Activated naive CD8-positive, alpha-beta T cell (primary cell): ENCODE results near the gene GAPDH.
"Not testable (repeated sequence)": the region's sequence is repeated elsewhere in the genome, so short reads cannot be mapped to it uniquely, and the experiment has no call there.

ENCODE experiments used
- H3K27ac Mint-ChIP-seq: one replicate; pipeline ENCODE4 v1.8.0; 2021; ENCODE audit warnings: mixed read lengths
- H3K27me3 Mint-ChIP-seq: one replicate; pipeline ENCODE4 v1.8.0; 2021; ENCODE audit warnings: mixed read lengths
- H3K36me3 Mint-ChIP-seq: one replicate; pipeline ENCODE4 v1.8.0; 2021; ENCODE audit warnings: mixed read lengths
- H3K4me1 Mint-ChIP-seq: one replicate; pipeline ENCODE4 v1.8.0; 2021; ENCODE audit warnings: low read depth, mixed read lengths
- H3K4me3 Mint-ChIP-seq: one replicate; pipeline ENCODE4 v1.8.0; 2021; ENCODE audit warnings: mild to moderate bottlenecking, mixed read lengths
- H3K9me3 Mint-ChIP-seq: one replicate; pipeline ENCODE4 v1.8.0; 2021; ENCODE audit warnings: low read depth, mixed read lengths

Gene GAPDH

GRCh38 chr12:6548556-6548955 lies 14.2 kb downstream of the GAPDH start:
- peaks cover 5% of the 10 kb centered on the region for H3K36me3 Mint-ChIP-seq
- peaks cover 25% of the 10 kb centered on the region for H3K4me1 Mint-ChIP-seq

GRCh38 chr12:6548966-6549683 lies 14.8 kb downstream of the GAPDH start:
- Mint-ChIP-seq H3K27me3 (no peaks in the 10 kb centered on the region), H3K4me1 (peaks cover 31% of the 10 kb centered on the region), H3K4me3 (no peak overlapping the region), H3K9me3 (no peaks in the 10 kb centered on the region), H3K27ac (no peak overlapping the region), H3K36me3 (peaks cover 5% of the 10 kb centered on the region)

More at GRCh38 chr12:6548556-6548955, 14.2 kb downstream of the GAPDH start:
- no peaks in the 10 kb centered on the region for H3K9me3 Mint-ChIP-seq
- H3K27me3 Mint-ChIP-seq: no peaks in the 10 kb centered on the region
- H3K27ac Mint-ChIP-seq: no peak overlapping the region
- no peak overlapping the region for H3K4me3 Mint-ChIP-seq

- peaks cover 5% of the 10 kb centered on the region for H3K36me3 Mint-ChIP-seq
- H3K4me3 Mint-ChIP-seq: no peak overlapping the region
- H3K4me1 Mint-ChIP-seq: peaks cover 37% of the 10 kb centered on the region
- H3K9me3 Mint-ChIP-seq: no peaks in the 10 kb centered on the region
- H3K27ac Mint-ChIP-seq: no peak overlapping the region
- no peaks in the 10 kb centered on the region for H3K27me3 Mint-ChIP-seq
These were observed 15.4 kb downstream of the GAPDH start for GRCh38 chr12:6549684-6550151.

GRCh38 chr12:6550294-6551062 lies 16.2 kb downstream of the GAPDH start:
- no peaks in the 10 kb centered on the region for H3K27me3 Mint-ChIP-seq
- H3K4me3 Mint-ChIP-seq: no peak overlapping the region
- H3K9me3 Mint-ChIP-seq: no peaks in the 10 kb centered on the region
- peaks cover 42% of the 10 kb centered on the region for H3K4me1 Mint-ChIP-seq
- H3K27ac Mint-ChIP-seq: no peak overlapping the region
- H3K36me3 Mint-ChIP-seq: peaks cover 5% of the 10 kb centered on the region

DNA sequence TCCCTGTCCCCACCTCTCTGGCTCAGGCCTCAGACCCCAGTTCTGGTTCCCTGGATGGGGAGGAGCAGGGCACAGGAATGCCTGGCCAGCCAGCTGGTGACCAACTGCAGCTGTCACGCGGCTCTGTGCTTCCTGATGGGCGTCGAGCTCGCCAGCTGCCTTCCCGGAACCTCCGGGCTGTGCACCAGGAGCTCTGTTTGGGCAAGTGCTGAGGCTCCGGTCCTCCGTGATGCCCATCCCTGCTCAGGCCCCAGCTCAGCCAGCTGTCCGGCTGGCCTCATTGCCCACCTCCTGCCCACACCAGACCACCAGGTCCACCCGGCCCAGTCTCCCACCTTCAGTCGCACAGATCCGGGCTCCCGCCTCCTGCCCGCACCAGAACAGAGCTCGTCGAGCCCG lies 16.7 kb downstream of the GAPDH start:
- H3K4me3 Mint-ChIP-seq: no peak overlapping the region
- H3K27ac Mint-ChIP-seq: no peak overlapping the region
- no peaks in the 10 kb centered on the region for H3K9me3 Mint-ChIP-seq
- no peaks in the 10 kb centered on the region for H3K27me3 Mint-ChIP-seq
- H3K36me3 Mint-ChIP-seq: peaks cover under 1% of the 10 kb centered on the region
- H3K4me1 Mint-ChIP-seq: peaks cover 42% of the 10 kb centered on the region

GRCh38 chr12:6551496-6552139 lies 17.3 kb downstream of the GAPDH start:
- Mint-ChIP-seq H3K27me3 (no peaks in the 10 kb centered on the region), H3K36me3 (no peaks in the 10 kb centered on the region), H3K4me1 (peaks cover 45% of the 10 kb centered on the region), H3K9me3 (no peaks in the 10 kb centered on the region), H3K27ac (no peak overlapping the region), H3K4me3 (no peak overlapping the region)

DNA sequence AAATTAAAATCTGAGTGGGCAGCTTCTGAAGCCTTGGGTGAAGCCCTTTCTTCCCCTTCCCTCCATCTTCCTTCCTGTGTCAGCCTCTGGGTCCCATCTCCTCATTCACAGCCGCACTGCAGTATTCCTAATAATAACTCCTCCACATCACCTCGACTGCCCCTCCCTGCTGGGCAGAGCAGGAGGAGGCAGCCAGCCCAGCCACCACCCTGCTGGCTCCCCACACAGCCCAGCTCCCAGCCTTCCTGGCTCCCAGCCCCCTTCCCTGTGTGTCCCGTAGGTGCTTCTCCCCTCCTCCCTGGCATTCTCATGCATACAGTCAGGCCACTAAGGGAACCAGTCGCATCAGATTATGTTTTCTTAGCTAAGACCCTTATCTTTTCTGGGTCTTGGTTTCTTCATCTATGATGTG lies 17.8 kb downstream of the GAPDH start:
- Mint-ChIP-seq H3K36me3 (no peaks in the 10 kb centered on the region), H3K4me1 (peaks cover 46% of the 10 kb centered on the region), H3K9me3 (no peaks in the 10 kb centered on the region), H3K27me3 (no peaks in the 10 kb centered on the region), H3K27ac (no peak overlapping the region), H3K4me3 (no peak overlapping the region)

DNA sequence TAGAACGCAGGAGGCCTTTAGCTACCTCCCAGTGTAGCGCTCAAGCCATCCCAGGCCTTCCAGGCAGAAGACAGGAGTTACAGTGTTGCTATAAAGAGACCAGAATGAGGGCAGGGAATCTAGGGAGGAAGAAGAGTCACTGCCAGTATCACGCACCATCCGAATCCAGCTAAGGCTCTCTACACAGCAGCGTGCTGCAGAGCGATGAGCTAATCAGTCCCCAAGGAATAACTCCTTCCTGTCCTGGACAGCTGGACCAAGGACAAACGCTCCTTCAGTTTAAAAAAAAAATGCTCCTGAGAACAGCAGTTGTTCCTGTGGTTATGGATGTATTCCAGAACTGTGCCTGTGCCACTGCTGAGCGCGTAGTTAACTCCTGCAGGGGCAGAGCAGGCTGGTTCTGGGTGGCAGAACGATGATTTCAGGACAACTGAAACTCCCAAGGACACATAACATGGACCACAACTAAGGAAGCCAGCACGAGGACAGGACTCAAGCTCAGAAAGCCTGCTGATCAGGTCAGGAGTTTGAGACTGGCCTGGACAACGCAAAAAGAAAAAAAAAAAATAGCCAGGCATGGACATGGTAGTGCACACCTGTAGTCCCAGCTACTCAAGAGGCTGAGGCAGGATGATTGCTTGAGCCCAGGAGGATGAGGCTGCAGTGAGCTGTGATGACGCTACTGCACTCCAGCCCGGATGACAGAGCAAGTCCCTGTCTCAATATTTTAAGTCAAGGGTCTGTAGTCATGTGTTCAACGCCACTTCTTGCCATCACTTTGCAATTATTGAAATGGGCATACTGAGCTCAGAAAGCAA lies 18.9 kb downstream of the GAPDH start:
- H3K4me1 Mint-ChIP-seq: peaks cover 50% of the 10 kb centered on the region
- no peaks in the 10 kb centered on the region for H3K27me3 Mint-ChIP-seq
- H3K27ac Mint-ChIP-seq: no peak overlapping the region
- no peaks in the 10 kb centered on the region for H3K36me3 Mint-ChIP-seq
- H3K9me3 Mint-ChIP-seq: no peaks in the 10 kb centered on the region
- H3K4me3 Mint-ChIP-seq: peak overlapping the region; percentile 35

- Mint-ChIP-seq H3K27ac (peak overlapping the region; percentile 58), H3K36me3 (no peaks in the 10 kb centered on the region), H3K4me1 (peaks cover 49% of the 10 kb centered on the region), H3K27me3 (no peaks in the 10 kb centered on the region), H3K4me3 (peak overlapping the region; percentile 93), H3K9me3 (no peaks in the 10 kb centered on the region)
These were observed 20.1 kb downstream of the GAPDH start for GRCh38 chr12:6554168-6555017.

DNA sequence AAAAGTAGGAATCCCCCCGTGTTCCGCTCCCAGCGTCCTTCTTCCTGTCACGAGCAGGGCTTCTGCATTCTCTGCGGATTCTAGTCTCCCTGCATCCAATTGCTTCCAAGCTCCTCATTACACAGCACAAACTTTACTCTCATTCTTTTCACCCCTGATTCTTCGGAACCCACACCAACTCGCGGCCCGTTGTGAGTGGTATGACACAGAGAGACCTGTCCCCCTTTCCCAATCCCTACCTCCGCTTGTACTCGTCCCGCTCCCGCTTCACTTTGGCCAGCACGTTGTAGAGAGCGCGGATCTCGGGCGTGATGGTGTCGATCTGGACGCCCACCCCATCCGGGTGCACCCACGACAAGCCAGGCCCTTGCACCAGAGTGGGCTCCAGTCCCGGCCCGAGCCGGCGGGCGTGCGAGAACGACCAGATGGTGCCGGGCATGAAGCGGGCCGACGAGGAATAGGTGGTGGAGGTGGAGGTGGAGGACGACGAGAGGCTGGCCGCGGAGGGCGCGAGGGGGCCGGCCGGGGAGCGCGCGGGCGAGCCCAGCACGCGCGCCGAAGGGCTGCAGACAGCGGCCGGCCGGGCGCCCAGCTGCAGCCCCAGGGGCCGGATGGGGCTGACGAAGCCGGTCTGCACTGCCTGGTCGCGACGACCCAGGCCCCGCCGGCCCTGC lies 20.8 kb downstream of the GAPDH start:
- H3K4me3 Mint-ChIP-seq: peak overlapping the region; percentile 93
- peak overlapping the region; percentile 62 for H3K27ac Mint-ChIP-seq
- no peaks in the 10 kb centered on the region for H3K36me3 Mint-ChIP-seq
- H3K4me1 Mint-ChIP-seq: peaks cover 53% of the 10 kb centered on the region
- H3K27me3 Mint-ChIP-seq: no peaks in the 10 kb centered on the region
- H3K9me3 Mint-ChIP-seq: no peaks in the 10 kb centered on the region

DNA sequence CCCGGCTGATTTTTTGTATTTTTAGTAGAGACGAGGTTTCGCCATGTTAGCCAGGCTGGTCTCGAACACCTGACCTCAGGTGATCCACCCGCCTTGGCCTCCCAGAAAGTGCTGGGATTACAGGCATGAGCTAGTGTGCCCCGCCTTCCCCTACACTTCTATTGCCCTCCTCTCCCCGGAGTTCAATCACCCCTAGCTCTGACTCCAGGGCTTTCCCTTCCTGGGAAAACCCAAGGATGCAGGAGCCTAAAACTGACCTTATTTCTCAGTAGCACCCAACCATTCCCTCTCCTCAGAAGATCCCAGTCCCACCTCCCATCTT lies 22.1 kb downstream of the GAPDH start:
- not testable (repeated sequence) for H3K27me3 Mint-ChIP-seq, H3K36me3 Mint-ChIP-seq, H3K9me3 Mint-ChIP-seq
- Mint-ChIP-seq H3K27ac (peak overlapping the region; percentile 28), H3K4me3 (peak overlapping the region; percentile 90), H3K4me1 (peaks cover 49% of the 10 kb centered on the region)

GRCh38 chr12:6556857-6557256 lies 22.5 kb downstream of the GAPDH start:
- Mint-ChIP-seq H3K4me3 (peak overlapping the region; percentile 90), H3K4me1 (peaks cover 48% of the 10 kb centered on the region), H3K27ac (peak overlapping the region; percentile 28), H3K9me3 (no peaks in the 10 kb centered on the region), H3K27me3 (no peaks in the 10 kb centered on the region), H3K36me3 (no peaks in the 10 kb centered on the region)

DNA sequence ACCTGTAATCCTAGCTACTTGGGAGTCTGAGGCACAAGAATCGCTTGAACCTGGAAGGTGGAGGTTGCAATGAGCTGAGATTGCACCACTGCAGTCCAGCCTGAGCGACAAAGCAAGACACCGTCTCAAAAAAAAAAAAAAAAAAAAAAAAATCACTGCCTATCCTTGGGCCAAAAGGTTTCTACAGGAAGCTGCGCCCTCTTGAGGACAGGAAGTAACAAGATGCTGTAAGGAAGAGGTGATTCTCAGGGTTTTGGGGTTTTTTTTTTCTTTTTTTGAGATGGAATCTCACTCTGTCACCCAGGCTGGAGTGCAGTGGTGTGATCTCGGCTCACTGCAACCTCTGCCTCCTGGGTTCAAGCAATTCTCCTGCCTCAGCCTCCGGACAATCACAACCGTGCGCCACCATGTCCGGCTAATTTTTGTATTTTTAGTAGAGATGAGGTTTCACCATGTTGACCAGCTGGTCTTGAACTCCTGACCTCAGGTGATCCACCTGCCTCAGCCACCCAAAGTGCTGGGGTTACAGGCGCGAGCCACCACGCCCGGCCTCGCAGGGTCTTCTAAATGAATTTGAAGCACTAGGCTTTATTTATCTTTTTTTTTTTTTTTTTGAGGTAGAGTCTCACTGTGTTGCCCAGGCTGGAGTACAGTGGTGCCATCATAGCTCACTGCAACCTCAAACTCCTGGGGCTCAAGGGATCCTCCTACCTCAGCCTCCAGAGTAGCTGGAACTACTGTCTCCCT lies 23.9 kb downstream of the GAPDH start:
- not testable (repeated sequence) for H3K4me3 Mint-ChIP-seq

More for the DNA sequence above, 23.9 kb downstream of the GAPDH start:
- peak overlapping the region; percentile 54 for H3K27ac Mint-ChIP-seq
- H3K36me3 Mint-ChIP-seq, H3K27me3 Mint-ChIP-seq, H3K9me3 Mint-ChIP-seq: not testable (repeated sequence)
- peaks cover 40% of the 10 kb centered on the region for H3K4me1 Mint-ChIP-seq
